ENCODE measurements around the gene VAT1L. TPM values are rescaled to one million over a fixed set of nuclear protein-coding genes. Genes with fewer than 3 reads are reported as not detected.

VAT1L gene
- total RNA-seq, 2 donors from 2014 or later, result not detected

GRCh38 chr16:78002915-78003538 is 214.7 kb downstream of the VAT1L start:
- Mint-ChIP-seq H3K4me1 (no peaks in the 10 kb centered on the region), H3K4me3 (no peak overlapping the region), H3K27ac (peak overlapping the region; percentile 19), H3K27me3 (peaks cover 28% of the 10 kb centered on the region), H3K36me3 (ENCODE audit: low read depth) (no peaks in the 10 kb centered on the region)
- DNase-seq (peak; percentile 19 to 39 (median 25)), ATAC-seq (peak; percentile 89)
- H3K9me3 ChIP-seq (ENCODE audit: control insufficient read depth, low read length, poor library complexity, severe bottlenecking), result no peaks in the 10 kb centered on the region

DNA sequence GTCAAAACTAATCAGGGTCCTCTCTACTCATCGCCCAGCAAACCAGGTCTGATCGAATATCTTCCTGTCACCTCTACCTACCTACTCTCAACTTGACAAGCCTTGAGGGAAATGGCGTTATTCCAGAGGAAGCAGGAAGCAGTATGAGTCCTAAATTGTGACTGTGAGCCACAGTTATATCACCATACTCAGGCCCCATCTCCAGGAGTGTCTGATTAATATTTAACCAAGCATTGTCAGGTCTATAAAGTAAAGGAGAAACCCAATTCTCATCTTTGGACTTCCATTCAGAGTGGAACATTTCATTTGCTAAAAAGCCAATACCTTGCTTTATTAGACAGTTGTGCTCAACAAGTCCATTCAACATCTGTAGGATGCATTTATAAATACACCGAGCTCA is 216.2 kb downstream of the VAT1L start:
- H3K27ac Mint-ChIP-seq, result no peak overlapping the region
- H3K9me3 ChIP-seq (ENCODE audit: control insufficient read depth, low read length, poor library complexity, severe bottlenecking), result no peaks in the 10 kb centered on the region
- no peaks in the 10 kb centered on the region for H3K4me1 Mint-ChIP-seq
- peaks cover 13% of the 10 kb centered on the region for H3K27me3 Mint-ChIP-seq
- H3K36me3 Mint-ChIP-seq (ENCODE audit: low read depth), result no peaks in the 10 kb centered on the region
- DNase-seq (no peak), ATAC-seq (no peak)
- no peak overlapping the region for H3K4me3 Mint-ChIP-seq

DNA sequence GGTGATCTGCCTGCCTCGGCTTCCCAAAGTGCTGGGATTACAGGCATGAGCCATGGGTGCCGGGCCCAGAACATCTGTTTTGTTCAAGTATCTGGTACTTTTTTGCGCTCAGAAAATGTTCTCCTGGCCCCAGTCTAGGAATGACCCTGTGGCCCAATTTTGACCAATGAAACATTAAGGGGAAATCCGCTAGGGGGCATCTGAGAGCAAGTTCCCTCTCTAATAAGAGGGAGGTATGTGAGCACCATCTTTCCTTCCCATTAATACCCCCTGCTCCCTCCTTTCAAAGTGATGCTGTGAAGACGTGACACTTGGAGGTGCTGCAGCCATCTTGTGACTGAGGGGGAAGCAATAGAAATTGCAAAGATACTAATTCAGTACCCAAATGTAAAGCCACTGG is 217.5 kb downstream of the VAT1L start:
- no peak overlapping the region for H3K4me3 Mint-ChIP-seq
- H3K27ac Mint-ChIP-seq, result no peak overlapping the region
- peaks cover under 1% of the 10 kb centered on the region for H3K36me3 Mint-ChIP-seq (ENCODE audit: low read depth)
- DNase-seq (no peak), ATAC-seq (no peak)
- H3K9me3 ChIP-seq (ENCODE audit: control insufficient read depth, low read length, poor library complexity, severe bottlenecking), result no peaks in the 10 kb centered on the region
- peaks cover 20% of the 10 kb centered on the region for H3K27me3 Mint-ChIP-seq
- no peaks in the 10 kb centered on the region for H3K4me1 Mint-ChIP-seq

- ATAC-seq, result no peak
- DNase-seq, result no peak
- H3K9me3 ChIP-seq (ENCODE audit: control insufficient read depth, low read length, poor library complexity, severe bottlenecking), result no peaks in the 10 kb centered on the region
- Mint-ChIP-seq H3K27ac (no peak overlapping the region), H3K4me1 (no peaks in the 10 kb centered on the region), H3K4me3 (no peak overlapping the region), H3K27me3 (peaks cover 32% of the 10 kb centered on the region), H3K36me3 (ENCODE audit: low read depth) (peaks cover 2% of the 10 kb centered on the region)
Observed at GRCh38 chr16:78007121-78007520, 218.8 kb downstream of the VAT1L start.

- Mint-ChIP-seq H3K4me3 (no peak within 1 kb of the TSS), H3K4me1 (no peaks in the 10 kb centered on the region), H3K27ac (no peak within 1 kb of the TSS), H3K27me3 (peaks cover 30% of the 10 kb centered on the region), H3K36me3 (ENCODE audit: low read depth) (peaks cover 2% of the 10 kb centered on the region)
- no peak for DNase-seq
- H3K9me3 ChIP-seq (ENCODE audit: control insufficient read depth, low read length, poor library complexity, severe bottlenecking), result no peaks in the 10 kb centered on the region
- no peak for ATAC-seq
Observed at GRCh38 chr16:78022347-78023060, 234.1 kb downstream of the VAT1L start, which contains the start of gene CLEC3A. TSS of gene CLEC3A (plus strand) at chr16:78022548. CDS start at chr16:78022627, 79 bp downstream.

DNA sequence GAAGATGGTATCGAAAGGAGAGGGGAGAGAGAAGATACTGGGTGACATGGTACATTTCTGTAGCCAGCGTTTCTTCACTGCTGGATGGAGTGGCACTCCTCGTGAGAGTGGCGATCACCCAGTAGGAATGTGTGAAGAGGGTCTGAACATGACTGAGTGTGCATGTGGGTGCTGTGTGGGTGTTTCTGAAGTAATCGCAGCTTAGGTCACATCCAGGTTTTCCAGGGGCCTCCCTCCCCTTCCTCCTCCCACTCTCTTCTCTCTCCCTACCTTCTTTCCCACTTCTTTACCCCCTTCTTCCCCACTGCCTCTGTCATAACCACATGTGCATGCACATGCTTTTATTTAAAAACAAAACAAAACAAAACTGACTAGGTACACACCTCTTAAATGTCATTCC is 235.8 kb downstream of the VAT1L start:
- no peaks in the 10 kb centered on the region for H3K9me3 ChIP-seq (ENCODE audit: control insufficient read depth, low read length, poor library complexity, severe bottlenecking)
- ATAC-seq (no peak), DNase-seq (no peak)
- Mint-ChIP-seq H3K27ac (no peak overlapping the region), H3K27me3 (peaks cover 42% of the 10 kb centered on the region), H3K36me3 (ENCODE audit: low read depth) (peaks cover 2% of the 10 kb centered on the region), H3K4me3 (no peak overlapping the region), H3K4me1 (no peaks in the 10 kb centered on the region)

DNA sequence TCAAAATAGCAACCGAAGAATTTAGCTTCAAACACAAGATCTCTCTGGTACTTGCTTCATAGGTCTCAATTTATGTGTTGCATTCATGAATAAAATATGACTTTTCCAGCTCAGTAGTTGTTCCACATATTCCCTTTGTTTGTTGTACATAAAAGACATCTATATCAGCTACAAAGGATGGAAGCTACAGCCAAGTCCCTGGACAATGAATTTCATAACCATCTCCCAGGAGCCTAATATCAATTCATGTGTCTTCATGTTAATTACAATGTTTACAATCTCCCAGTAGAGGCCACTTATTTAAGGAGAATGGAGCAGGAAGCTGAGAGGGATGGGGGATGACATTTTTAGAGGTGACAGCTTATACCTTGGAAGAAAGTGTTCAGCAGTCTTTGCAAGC is 237.3 kb downstream of the VAT1L start:
- Mint-ChIP-seq H3K4me3 (no peak overlapping the region), H3K27me3 (peaks cover 46% of the 10 kb centered on the region), H3K36me3 (ENCODE audit: low read depth) (peaks cover 2% of the 10 kb centered on the region), H3K4me1 (no peaks in the 10 kb centered on the region), H3K27ac (no peak overlapping the region)
- no peak for DNase-seq
- no peaks in the 10 kb centered on the region for H3K9me3 ChIP-seq (ENCODE audit: control insufficient read depth, low read length, poor library complexity, severe bottlenecking)
- ATAC-seq, result no peak

DNA sequence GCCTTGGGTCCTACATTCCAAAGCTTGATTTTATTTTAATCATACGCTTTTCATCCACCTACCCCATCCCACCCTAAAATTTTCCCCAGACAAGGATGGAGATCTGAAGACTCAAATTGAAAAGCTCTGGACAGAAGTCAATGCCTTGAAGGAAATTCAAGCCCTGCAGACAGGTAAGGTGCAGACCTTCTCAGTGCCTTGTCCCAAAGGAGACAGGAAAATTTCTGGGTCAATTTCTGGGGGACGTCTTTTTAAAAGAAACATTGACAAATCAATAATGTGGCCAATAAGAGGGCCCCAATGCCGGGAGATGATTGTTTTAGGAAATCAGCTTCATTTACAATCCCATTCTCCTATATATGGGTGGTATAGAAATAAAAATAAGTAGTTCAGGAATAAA is 239.7 kb downstream of the VAT1L start:
- Mint-ChIP-seq H3K27ac (no peak overlapping the region), H3K4me1 (no peaks in the 10 kb centered on the region), H3K36me3 (ENCODE audit: low read depth) (peaks cover 2% of the 10 kb centered on the region), H3K27me3 (peaks cover 45% of the 10 kb centered on the region), H3K4me3 (no peak overlapping the region)
- H3K9me3 ChIP-seq (ENCODE audit: control insufficient read depth, low read length, poor library complexity, severe bottlenecking), result no peaks in the 10 kb centered on the region
- DNase-seq (no peak), ATAC-seq (no peak)

Other genes starting within 250 kb of the VAT1L start
- 1 to 10 TPM; 3.5 to 4.0 TPM for gene NUDT7, start 66.0 kb upstream of the VAT1L start, total RNA-seq
- gene CLEC3A, start 234.0 kb downstream of the VAT1L start, total RNA-seq, result not detected

Data from T-helper 17 cell (primary cell).